IMR-90 (cell line): Measurements from ENCODE around the gene SYN1. TPM values are rescaled to one million over a fixed set of nuclear protein-coding genes. Genes with fewer than 3 reads are reported as not detected.
A peak's percentile ranks its signal among the peaks of the same experiment; 100 is the strongest.

Experiments used
- ATAC-seq: fragments of 200-7000 bp; cut with Tn5 transposase; 2 replicates; pipeline ENCODE4 v1.9.1; 2020; ENCODE audit warnings: low read depth, mild to moderate bottlenecking, moderate library complexity
- BruUV-seq: library from RNA; stranded (reverse); fragments of 400-500 nt; replicated peaks from 2 replicates; lab custom pipeline; 2021; lab: Mats Ljungman, UMichigan
- CTCF ChIA-PET: fragments of 300-600 bp; formaldehyde crosslinking; extraction: SDS; loops from one replicate; lab custom pipeline; 2021; ENCODE audit warnings: antibody characterized with exemption; lab: Yijun Ruan, JAX
- POLR2A ChIA-PET: fragments of 300-600 bp; sonication (Branson Sonifier 250); formaldehyde crosslinking; loops from one replicate; lab custom pipeline; 2022; ENCODE audit warnings: antibody characterized with exemption; ENCODE audit not compliant: unreplicated experiment; lab: Charles Lee
- DNase-seq: peaks from one replicate; pipeline ENCODE4 v3.0.0; 2013
- H2AFZ ChIP-seq: replicated peaks from 2 replicates; pipeline ENCODE3; 2013; ENCODE audit warnings: low read length, mild to moderate bottlenecking; ENCODE audit not compliant: poor library complexity
- H2AK5ac ChIP-seq: 2 replicates; pipeline ENCODE4 v1.6.1; 2013; ENCODE audit warnings: low read depth, low read length, inconsistent platforms
- H2AK9ac ChIP-seq: replicated peaks from 2 replicates; pipeline ENCODE3; 2013; ENCODE audit warnings: mild to moderate bottlenecking, low read depth, low read length, moderate library complexity; ENCODE audit not compliant: poor library complexity
- H2BK120ac ChIP-seq: 2 replicates; pipeline ENCODE4 v1.6.1; 2013; ENCODE audit warnings: low read depth, low read length, inconsistent platforms
- H2BK15ac ChIP-seq: 3 replicates; pipeline ENCODE4 v1.6.1; 2013; ENCODE audit warnings: low read depth, low read length, inconsistent platforms
- H2BK20ac ChIP-seq: 2 replicates; pipeline ENCODE4 v1.6.1; 2013; ENCODE audit warnings: low read depth, mild to moderate bottlenecking, inconsistent platforms, low read length, moderate library complexity
- H2BK5ac ChIP-seq: 2 replicates; pipeline ENCODE4 v1.6.1; 2013; ENCODE audit warnings: mild to moderate bottlenecking, low read depth, low read length, inconsistent platforms; ENCODE audit not compliant: poor library complexity, severe bottlenecking
- H3K14ac ChIP-seq: replicated peaks from 2 replicates; pipeline ENCODE4 v1.6.1; 2013; ENCODE audit warnings: low read depth, low read length, inconsistent platforms
- H3K18ac ChIP-seq: 2 replicates; pipeline ENCODE4 v1.6.1; 2013; ENCODE audit warnings: low read depth, low read length, control low read depth
- H3K23ac ChIP-seq: 2 replicates; pipeline ENCODE4 v1.6.1; 2013; ENCODE audit warnings: low read depth, low read length, inconsistent platforms
- H3K27ac ChIP-seq: 2 replicates; pipeline ENCODE4 v1.5.1; 2013; ENCODE audit warnings: mild to moderate bottlenecking, control low read depth, low read length; ENCODE audit not compliant: insufficient read depth
- H3K27me3 ChIP-seq: 2 replicates; pipeline ENCODE4 v1.6.1; 2013; ENCODE audit warnings: low read length; ENCODE audit not compliant: control insufficient read depth, insufficient read depth
- H3K36me3 ChIP-seq: 2 replicates; pipeline ENCODE4 v1.6.1; 2013; ENCODE audit warnings: low read length, mixed read lengths; ENCODE audit not compliant: control insufficient read depth, insufficient read depth
- H3K4ac ChIP-seq: 2 replicates; pipeline ENCODE4 v1.6.1; 2013; ENCODE audit warnings: low read depth, low read length, inconsistent platforms
- H3K4me1 ChIP-seq: 2 replicates; pipeline ENCODE4 v1.6.1; 2013; ENCODE audit warnings: low read length, mixed read lengths; ENCODE audit not compliant: control insufficient read depth, insufficient read depth
- H3K4me2 ChIP-seq: 2 replicates; pipeline ENCODE4 v1.6.1; 2013; ENCODE audit warnings: low read depth, mild to moderate bottlenecking, control low read depth, low read length, moderate library complexity
- H3K4me3 ChIP-seq: 2 replicates; pipeline ENCODE4 v1.5.1; 2013; ENCODE audit warnings: low read depth, mild to moderate bottlenecking, control low read depth, low read length, moderate library complexity; ENCODE audit not compliant: insufficient read depth
- H3K56ac ChIP-seq: 2 replicates; pipeline ENCODE4 v1.6.1; 2013; ENCODE audit warnings: low read length, inconsistent platforms; ENCODE audit not compliant: insufficient read depth; ENCODE audit errors: extremely low read depth
- H3K79me1 ChIP-seq, 2 experiments: 2 replicates each; pipeline ENCODE4 v1.6.1; 2013; ENCODE audit warnings: low read length in 2 of 2, inconsistent platforms in 1 of 2, low read depth in 1 of 2
- H3K9ac ChIP-seq: 2 replicates; pipeline ENCODE4 v1.6.1; 2013; ENCODE audit warnings: low read depth, low read length, control low read depth
- H3K9me1 ChIP-seq: 2 replicates; pipeline ENCODE4 v1.6.1; 2013; ENCODE audit warnings: low read length, inconsistent platforms; ENCODE audit not compliant: insufficient read depth
- H3K9me3 ChIP-seq: 2 replicates; pipeline ENCODE4 v1.6.1; 2013; ENCODE audit warnings: low read length; ENCODE audit not compliant: control insufficient read depth, insufficient read depth
- H4K20me1 ChIP-seq: 2 replicates; pipeline ENCODE4 v1.6.1; 2013; ENCODE audit warnings: low read length, inconsistent platforms; ENCODE audit not compliant: insufficient read depth
- H4K5ac ChIP-seq: 2 replicates; pipeline ENCODE4 v1.6.1; 2013; ENCODE audit warnings: mild to moderate bottlenecking, low read depth, low read length, control low read depth
- H4K8ac ChIP-seq, 2 experiments: 2 replicates each; pipeline ENCODE4 v1.6.1; 2013; ENCODE audit warnings: low read depth in 2 of 2, low read length in 2 of 2, control low read depth in 1 of 2, inconsistent platforms in 1 of 2
- H4K91ac ChIP-seq: 2 replicates; pipeline ENCODE4 v1.6.1; 2013; ENCODE audit warnings: low read depth, low read length, inconsistent platforms; ENCODE audit not compliant: insufficient read depth
- BHLHE40 ChIP-seq: fragments of 150-350 bp; IDR thresholded peaks from 2 replicates; pipeline ENCODE4 v1.6.1; 2016; ENCODE audit warnings: mild to moderate bottlenecking, low read depth, low read length
- FOS ChIP-seq: fragments of 150-350 bp; IDR thresholded peaks from 2 replicates; pipeline ENCODE4 v1.6.1; 2016; ENCODE audit warnings: low read depth, low read length
- MAFK ChIP-seq: IDR thresholded peaks from 2 replicates; pipeline ENCODE4 v1.6.1; 2012; ENCODE audit warnings: low read depth, low read length, improper control_type of control experiment
- MAZ ChIP-seq: IDR thresholded peaks from 2 replicates; pipeline ENCODE4 v1.6.1; 2012; ENCODE audit warnings: low read depth, mild to moderate bottlenecking, low read length, improper control_type of control experiment, moderate library complexity, borderline replicate concordance
- MXI1 ChIP-seq: IDR thresholded peaks from 2 replicates; pipeline ENCODE4 v1.6.1; 2012; ENCODE audit warnings: low read depth, mild to moderate bottlenecking, low read length, moderate library complexity, borderline replicate concordance
- NFE2L2 ChIP-seq: fragments of 150-350 bp; IDR thresholded peaks from 2 replicates; pipeline ENCODE4 v1.6.1; 2016; ENCODE audit warnings: low read depth, mild to moderate bottlenecking, low read length
- POLR2A ChIP-seq: IDR thresholded peaks from 2 replicates; pipeline ENCODE4 v1.6.1; 2012; ENCODE audit warnings: mild to moderate bottlenecking, low read depth, low read length
- RFX5 ChIP-seq: IDR thresholded peaks from 2 replicates; pipeline ENCODE4 v1.8.0; 2012; ENCODE audit warnings: low read depth, mild to moderate bottlenecking, low read length, moderate library complexity
- SMC3 ChIP-seq: fragments of 150-350 bp; IDR thresholded peaks from 2 replicates; pipeline ENCODE4 v1.6.1; 2016; ENCODE audit warnings: low read depth, mild to moderate bottlenecking, antibody characterized with exemption, low read length, moderate library complexity
- WGBS, 2 experiments: methylation state at CpG; one replicate each; pipeline versions ENCODE4 v1.1.5 to v1.1.7; 2013; ENCODE audit warnings: missing lambda C conversion rate in 2 of 2; ENCODE audit not compliant: insufficient read length in 1 of 2; ENCODE audit errors: extremely low coverage in 2 of 2; 5-methylcytosine and 5-hydroxymethylcytosine counted together
- dilution Hi-C: fragments of 300-500 bp; cut with HindIII; formaldehyde crosslinking; loops from one replicate; pipeline ENCODE4 v1.14.3; 2018; ENCODE audit warnings: low sequenced_read_pairs; ENCODE audit not compliant: unreplicated experiment
- in situ Hi-C: fragments of 300-500 bp; cut with MboI; formaldehyde crosslinking; loops from 3 replicates; pipeline ENCODE4 v1.14.3; 2019; ENCODE audit warnings: low sequenced_read_pairs, inconsistent platforms, mixed read lengths
- intact Hi-C: fragments of 100-400 bp; cut with micrococcal nuclease; formaldehyde crosslinking; loops from 2 replicates; pipeline ENCODE4 v1.10.0; 2022
- polyA plus RNA-seq, 3 experiments: library from polyadenylated mRNA; depleted of rRNA; stranded (reverse); fragments of >200 nt; gene quantifications; 2 replicates each; pipeline ENCODE4 v1.2.3, GENCODE V29; 2012; ENCODE audit warnings: low replicate concordance in 1 of 3
- total RNA-seq: library from RNA; depleted of rRNA; stranded (reverse); fragments of >200 nt; gene quantifications from 2 replicates; pipeline ENCODE4 v1.2.3, GENCODE V29; 2012
- TF ChIP-seq, protein P1 (sequence below): fragments of 150-350 bp; IDR thresholded peaks from 2 replicates; pipeline ENCODE4 v1.6.1; 2017; ENCODE audit warnings: mild to moderate bottlenecking, antibody characterized with exemption, low read length, low read depth
- TF ChIP-seq, protein P2 (sequence below): conservative IDR thresholded peaks from 2 replicates; pipeline ENCODE4 v1.5.1; 2012; ENCODE audit warnings: mild to moderate bottlenecking, low read depth, low read length, improper control_type of control experiment

SYN1 gene
- total and polyA plus RNA-seq, 2 of the 4 experiments (the other 2 are of a cell fraction), result under 0.01 to 0.56 TPM

DNA sequence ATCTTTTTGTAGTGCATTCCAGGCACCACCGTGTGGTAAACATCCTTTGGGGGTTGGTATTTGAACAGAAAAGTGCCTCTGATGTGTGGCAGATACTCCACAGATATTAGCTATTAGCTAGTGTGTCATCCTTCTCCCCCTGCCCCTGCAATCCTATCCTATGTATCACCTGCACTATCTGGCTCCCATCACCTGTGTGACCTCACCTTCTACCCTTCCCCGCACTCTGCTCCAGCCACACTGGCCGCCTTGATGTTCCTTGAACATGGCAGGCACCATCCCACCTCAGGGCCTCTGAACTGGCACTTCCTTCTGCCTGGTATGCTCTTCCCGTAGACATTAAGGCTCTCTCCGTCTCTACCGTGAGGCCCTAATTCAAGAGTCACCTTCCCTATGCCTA is 27.0 kb upstream of the SYN1 start:
- Histone ChIP-seq H2BK20ac (no peak overlapping the region), H4K8ac (no peak overlapping the region), H4K20me1 (peaks cover 25% of the 10 kb centered on the region), H2AFZ (no peak overlapping the region), H2BK120ac (no peak overlapping the region), H3K18ac (no peak overlapping the region), H3K27ac (peak overlapping the region; percentile 50), H3K23ac (no peak overlapping the region), H4K5ac (no peak overlapping the region), H3K27me3 (no peaks in the 10 kb centered on the region), H3K14ac (no peak overlapping the region), H3K56ac (no peak overlapping the region), H3K4me2 (no peak overlapping the region), H3K4me3 (no peak overlapping the region), H3K4me1 (peaks cover 7% of the 10 kb centered on the region), H3K36me3 (peaks cover 2% of the 10 kb centered on the region), H2AK5ac (0 out of 2 replicates have a peak overlapping the region, but pooled peaks have one; percentile 35), H3K9me1 (no peaks in the 10 kb centered on the region), H2BK15ac (no peak overlapping the region), H2BK5ac (peak overlapping the region; percentile 32), H3K9ac (no peak overlapping the region), H3K79me1 (peaks cover 3 to 38% of the 10 kb centered on the region in 2 experiments; a peak in 3 of 4 replicates), H3K4ac (0 out of 2 replicates have a peak overlapping the region, but pooled peaks have one; percentile 11), H4K91ac (no peak overlapping the region; the same call in 1 of the 2 replicates), H2AK9ac (peak overlapping the region; percentile 11), H3K9me3 (no peaks in the 10 kb centered on the region)
- dilution Hi-C loops, result no loop called here
- no TSS peak for BruUV-seq
- in situ Hi-C loops, result loop anchor here (5.0 to 25.0 kb wide), 2 partner anchors 84 to 434 kb away; partner anchors contain the start of genes ARAF and CDK16
- no peak for DNase-seq
- no peak for ATAC-seq
- ChIA-PET CTCF (no interaction called here), POLR2A (no interaction called here)
- 70% methylated on average over 2 of the region's 6 CpGs; no CpG with 5 or more reads in 1 of the 2 experiments for WGBS, 2 experiments
- TF ChIP-seq MAZ, result no peak
- no peak for TF ChIP-seq RFX5
- TF ChIP-seq MXI1, result no peak
- no peak for TF ChIP-seq POLR2A
- no peak for TF ChIP-seq NFE2L2
- no peak for TF ChIP-seq SMC3
- no peak for TF ChIP-seq MAFK
- TF ChIP-seq BHLHE40, result no peak
- TF ChIP-seq FOS, result no peak
- TF ChIP-seq, protein P1, sequence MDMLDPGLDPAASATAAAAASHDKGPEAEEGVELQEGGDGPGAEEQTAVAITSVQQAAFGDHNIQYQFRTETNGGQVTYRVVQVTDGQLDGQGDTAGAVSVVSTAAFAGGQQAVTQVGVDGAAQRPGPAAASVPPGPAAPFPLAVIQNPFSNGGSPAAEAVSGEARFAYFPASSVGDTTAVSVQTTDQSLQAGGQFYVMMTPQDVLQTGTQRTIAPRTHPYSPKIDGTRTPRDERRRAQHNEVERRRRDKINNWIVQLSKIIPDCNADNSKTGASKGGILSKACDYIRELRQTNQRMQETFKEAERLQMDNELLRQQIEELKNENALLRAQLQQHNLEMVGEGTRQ, result no peak
- TF ChIP-seq, protein P2, sequence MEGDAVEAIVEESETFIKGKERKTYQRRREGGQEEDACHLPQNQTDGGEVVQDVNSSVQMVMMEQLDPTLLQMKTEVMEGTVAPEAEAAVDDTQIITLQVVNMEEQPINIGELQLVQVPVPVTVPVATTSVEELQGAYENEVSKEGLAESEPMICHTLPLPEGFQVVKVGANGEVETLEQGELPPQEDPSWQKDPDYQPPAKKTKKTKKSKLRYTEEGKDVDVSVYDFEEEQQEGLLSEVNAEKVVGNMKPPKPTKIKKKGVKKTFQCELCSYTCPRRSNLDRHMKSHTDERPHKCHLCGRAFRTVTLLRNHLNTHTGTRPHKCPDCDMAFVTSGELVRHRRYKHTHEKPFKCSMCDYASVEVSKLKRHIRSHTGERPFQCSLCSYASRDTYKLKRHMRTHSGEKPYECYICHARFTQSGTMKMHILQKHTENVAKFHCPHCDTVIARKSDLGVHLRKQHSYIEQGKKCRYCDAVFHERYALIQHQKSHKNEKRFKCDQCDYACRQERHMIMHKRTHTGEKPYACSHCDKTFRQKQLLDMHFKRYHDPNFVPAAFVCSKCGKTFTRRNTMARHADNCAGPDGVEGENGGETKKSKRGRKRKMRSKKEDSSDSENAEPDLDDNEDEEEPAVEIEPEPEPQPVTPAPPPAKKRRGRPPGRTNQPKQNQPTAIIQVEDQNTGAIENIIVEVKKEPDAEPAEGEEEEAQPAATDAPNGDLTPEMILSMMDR, result no peak
- intact Hi-C loops, result no loop called here
